Endothelial cell (in vitro differentiated cells): ENCODE measurements around the gene COL9A2. TPM values are rescaled to one million over a fixed set of nuclear protein-coding genes. Genes with fewer than 3 reads are reported as not detected.
"Not testable (repeated sequence)": the region's sequence is repeated elsewhere in the genome, so short reads cannot be mapped to it uniquely, and the experiment has no call there.

ENCODE experiments used
- DNase-seq: peaks from one replicate; pipeline ENCODE4 v3.0.0; 2021; ENCODE audit warnings: low spot score
- H3K27ac Mint-ChIP-seq: one replicate; pipeline ENCODE4 v1.8.0; 2021; ENCODE audit warnings: mixed read lengths, inconsistent platforms; ENCODE audit not compliant: unreplicated experiment
- H3K27me3 Mint-ChIP-seq: one replicate; pipeline ENCODE4 v1.8.0; 2021; ENCODE audit warnings: mild to moderate bottlenecking, moderate library complexity, mixed read lengths, inconsistent platforms; ENCODE audit not compliant: unreplicated experiment
- H3K36me3 Mint-ChIP-seq: one replicate; pipeline ENCODE4 v1.8.0; 2021; ENCODE audit warnings: mild to moderate bottlenecking, low read depth, mixed read lengths, inconsistent platforms; ENCODE audit not compliant: unreplicated experiment
- H3K4me1 Mint-ChIP-seq: one replicate; pipeline ENCODE4 v1.8.0; 2021; ENCODE audit warnings: mild to moderate bottlenecking, mixed read lengths, inconsistent platforms; ENCODE audit not compliant: unreplicated experiment
- H3K4me3 Mint-ChIP-seq: one replicate; pipeline ENCODE4 v1.8.0; 2021; ENCODE audit warnings: mild to moderate bottlenecking, mixed read lengths, inconsistent platforms; ENCODE audit not compliant: unreplicated experiment
- H3K9me3 Mint-ChIP-seq: one replicate; pipeline ENCODE4 v1.8.0; 2021; ENCODE audit warnings: mixed read lengths, inconsistent platforms; ENCODE audit not compliant: unreplicated experiment
- CTCF ChIP-seq: fragments of 200-600 bp; sonication (generic); IDR thresholded peaks from one replicate; pipeline ENCODE4 v1.5.0; 2021; ENCODE audit warnings: antibody characterized with exemption; ENCODE audit not compliant: unreplicated experiment
- total RNA-seq: library from RNA; stranded (reverse); fragmentation: NEBNext Ultra II Directional; extraction: Animal tissue kit (Norgen Biotek cat#: 25700); gene quantifications from one replicate; pipeline ENCODE4 v1.2.1, GENCODE V29; 2021; ENCODE audit not compliant: unreplicated experiment

The COL9A2 gene
- total RNA-seq, 1 donor from 2014 or later, result 5.4 TPM

GRCh38 chr1:40339420-40340323, 22.6 kb upstream of the COL9A2 start:
- Mint-ChIP-seq H3K4me3 (peak overlapping the region; percentile 10), H3K27me3 (peaks cover 6% of the 10 kb centered on the region), H3K9me3 (no peaks in the 10 kb centered on the region), H3K27ac (no peak overlapping the region), H3K4me1 (peaks cover 2% of the 10 kb centered on the region), H3K36me3 (no peaks in the 10 kb centered on the region)
- TF ChIP-seq CTCF, result no peak
- no peak for DNase-seq

GRCh38 chr1:40338745-40339419, 21.8 kb upstream of the COL9A2 start:
- Mint-ChIP-seq H3K27ac (no peak overlapping the region), H3K4me3 (no peak overlapping the region), H3K9me3 (no peaks in the 10 kb centered on the region), H3K36me3 (no peaks in the 10 kb centered on the region), H3K4me1 (peaks cover 2% of the 10 kb centered on the region), H3K27me3 (peaks cover 6% of the 10 kb centered on the region)
- peak; percentile 92 for TF ChIP-seq CTCF
- peak; percentile 92 for DNase-seq

- peaks cover 4% of the 10 kb centered on the region for H3K27me3 Mint-ChIP-seq
- H3K4me1 Mint-ChIP-seq, result peaks cover 2% of the 10 kb centered on the region
- no peaks in the 10 kb centered on the region for H3K9me3 Mint-ChIP-seq
- H3K36me3 Mint-ChIP-seq, result no peaks in the 10 kb centered on the region
- H3K4me3 Mint-ChIP-seq, result no peak overlapping the region
- DNase-seq, result no peak
- no peak overlapping the region for H3K27ac Mint-ChIP-seq
- TF ChIP-seq CTCF, result no peak
Measured at GRCh38 chr1:40337443-40337842, 20.4 kb upstream of the COL9A2 start.

DNA sequence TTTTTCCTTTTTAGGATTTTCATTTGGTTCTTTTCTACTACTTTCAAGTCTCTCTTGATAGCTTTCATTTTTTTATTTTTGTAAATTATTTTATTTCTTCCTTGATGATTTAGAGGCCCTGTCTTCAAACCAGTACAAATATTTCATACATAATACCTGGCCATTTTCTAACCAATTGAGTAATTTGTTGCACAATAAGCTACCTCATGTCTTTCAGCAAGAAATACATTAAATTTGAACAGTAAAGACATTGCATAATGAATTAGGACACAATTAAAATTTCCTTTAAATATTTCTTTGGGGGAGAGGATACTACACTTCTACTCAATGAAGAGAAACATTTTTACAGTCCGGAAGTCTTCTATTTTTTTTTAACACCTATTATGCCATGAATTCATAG, 15.6 kb upstream of the COL9A2 start:
- Mint-ChIP-seq H3K27me3 (no peaks in the 10 kb centered on the region), H3K27ac (no peak overlapping the region), H3K9me3 (peaks cover 4% of the 10 kb centered on the region)

GRCh38 chr1:40331403-40331802, 14.3 kb upstream of the COL9A2 start:
- not testable (repeated sequence) for H3K27me3 Mint-ChIP-seq, H3K4me3 Mint-ChIP-seq, H3K36me3 Mint-ChIP-seq, DNase-seq, H3K4me1 Mint-ChIP-seq, H3K27ac Mint-ChIP-seq, H3K9me3 Mint-ChIP-seq

More for the DNA sequence above, 15.6 kb upstream of the COL9A2 start:
- Mint-ChIP-seq H3K4me3 (no peak overlapping the region), H3K4me1 (peaks cover 2% of the 10 kb centered on the region), H3K36me3 (no peaks in the 10 kb centered on the region)
- no peak for TF ChIP-seq CTCF
- no peak for DNase-seq
